ENCODE results near the gene FGF21. TPM values are rescaled to one million over a fixed set of nuclear protein-coding genes. Genes with fewer than 3 reads are reported as not detected.
A peak's percentile ranks its signal among the peaks of the same experiment; 100 is the strongest.

The FGF21 gene
- total RNA-seq, 4 donors from 2014 or later = not detected

DNA sequence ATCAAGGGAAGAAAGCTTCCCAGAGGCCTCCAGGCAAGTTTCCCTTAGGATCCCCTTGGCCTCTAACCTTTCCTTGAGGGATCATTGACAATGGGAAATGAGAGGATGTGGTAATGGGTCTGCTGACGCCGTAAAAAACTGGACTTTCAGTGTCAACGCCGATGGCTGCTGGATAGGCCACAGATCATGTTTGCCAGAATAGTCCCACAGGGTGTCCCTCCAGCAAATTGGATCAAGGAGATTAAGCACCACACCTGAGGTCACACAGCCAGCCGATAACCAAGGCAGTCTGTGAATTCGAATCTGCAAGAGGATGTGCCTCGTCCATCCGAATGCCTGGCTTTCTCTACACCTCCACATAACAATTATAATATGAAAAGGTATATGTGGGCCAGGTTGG is 37.9 kb downstream of the FGF21 start:
- H3K27ac ChIP-seq = no peak overlapping the region
- H3K9me3 ChIP-seq = no peaks in the 10 kb centered on the region
- peaks cover 0 to 22% (median 6%) of the 10 kb centered on the region in 4 donors for H3K4me1 ChIP-seq
- H3K27me3 ChIP-seq = no peaks in the 10 kb centered on the region
- DNase-seq (ENCODE audit: low spot score in 2 of 2) = no peak
- H3K4me3 ChIP-seq = no peak overlapping the region
- peaks cover 0 to 20% (median 0%) of the 10 kb centered on the region in 3 donors for H3K36me3 ChIP-seq
- 74 to 75% methylated on average over 8 of the region's 8 CpGs for WGBS, 2 donors
- TF ChIP-seq EP300 (IDR thresholded peaks at IDR 0.05) (no peak), POLR2A (IDR thresholded peaks at IDR 0.05) (no peak)
- TF ChIP-seq, protein P1, sequence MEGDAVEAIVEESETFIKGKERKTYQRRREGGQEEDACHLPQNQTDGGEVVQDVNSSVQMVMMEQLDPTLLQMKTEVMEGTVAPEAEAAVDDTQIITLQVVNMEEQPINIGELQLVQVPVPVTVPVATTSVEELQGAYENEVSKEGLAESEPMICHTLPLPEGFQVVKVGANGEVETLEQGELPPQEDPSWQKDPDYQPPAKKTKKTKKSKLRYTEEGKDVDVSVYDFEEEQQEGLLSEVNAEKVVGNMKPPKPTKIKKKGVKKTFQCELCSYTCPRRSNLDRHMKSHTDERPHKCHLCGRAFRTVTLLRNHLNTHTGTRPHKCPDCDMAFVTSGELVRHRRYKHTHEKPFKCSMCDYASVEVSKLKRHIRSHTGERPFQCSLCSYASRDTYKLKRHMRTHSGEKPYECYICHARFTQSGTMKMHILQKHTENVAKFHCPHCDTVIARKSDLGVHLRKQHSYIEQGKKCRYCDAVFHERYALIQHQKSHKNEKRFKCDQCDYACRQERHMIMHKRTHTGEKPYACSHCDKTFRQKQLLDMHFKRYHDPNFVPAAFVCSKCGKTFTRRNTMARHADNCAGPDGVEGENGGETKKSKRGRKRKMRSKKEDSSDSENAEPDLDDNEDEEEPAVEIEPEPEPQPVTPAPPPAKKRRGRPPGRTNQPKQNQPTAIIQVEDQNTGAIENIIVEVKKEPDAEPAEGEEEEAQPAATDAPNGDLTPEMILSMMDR (IDR thresholded peaks at IDR 0.05) = no peak

DNA sequence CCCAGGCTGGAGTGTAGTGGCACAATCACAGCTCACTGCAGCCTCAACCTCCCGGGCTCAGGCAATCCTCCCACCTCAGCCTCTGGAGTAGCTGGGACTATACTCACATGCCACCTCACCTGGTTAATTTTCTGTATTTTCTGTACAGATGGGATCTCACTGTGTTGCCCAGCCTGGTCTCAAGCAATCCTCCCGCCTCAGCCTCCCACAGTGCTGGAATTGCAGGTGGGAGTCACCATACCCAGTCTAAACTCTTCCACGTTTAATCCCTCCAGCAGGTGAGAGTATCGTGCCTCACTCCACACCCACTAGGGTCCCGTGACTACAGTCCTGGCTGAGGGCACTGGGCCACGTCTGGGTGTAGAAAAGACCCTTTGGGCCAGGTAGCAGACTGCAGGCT is 39.0 kb downstream of the FGF21 start:
- WGBS, 2 donors = 73 to 79% methylated on average over 6 of the region's 6 CpGs

DNA sequence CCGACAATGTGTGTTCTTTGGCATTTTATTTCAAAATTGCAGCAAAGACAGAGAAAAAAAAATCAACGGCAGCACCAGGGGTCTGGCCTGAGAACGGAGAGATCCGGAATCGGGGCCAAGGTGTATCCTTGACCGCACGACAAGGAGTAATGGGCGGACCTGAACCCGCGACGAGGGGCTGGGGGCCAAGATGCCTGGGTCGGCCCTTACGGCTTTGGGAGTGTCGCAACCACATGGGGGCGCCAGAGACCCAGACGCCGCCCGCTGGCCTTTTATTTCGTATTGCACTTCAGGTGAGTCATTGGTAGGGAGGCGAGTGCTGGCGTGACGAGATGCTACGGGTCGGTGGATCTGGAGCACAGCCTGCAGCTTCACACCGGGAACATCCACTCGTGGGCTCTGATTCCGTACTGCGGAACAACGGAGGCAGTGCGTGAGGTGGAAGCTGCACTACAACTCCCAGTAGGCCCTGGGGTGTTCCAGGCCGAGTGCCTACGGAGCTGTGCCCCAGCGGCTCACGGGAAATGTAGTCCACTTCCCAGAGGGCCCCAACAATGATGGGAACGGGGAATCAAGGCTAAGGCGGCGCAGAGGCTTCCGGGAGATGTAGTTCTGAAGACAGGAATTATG is 39.8 kb downstream of the FGF21 start:
- Histone ChIP-seq H3K27ac (peak overlapping the region; percentile 52 to 95 (median 83)), H3K27me3 (no peaks in the 10 kb centered on the region), H3K4me3 (peak overlapping the region; percentile 23 to 47 (median 38)), H3K9me3 (no peaks in the 10 kb centered on the region), H3K36me3 (peaks cover 0 to 36% (median 0%) of the 10 kb centered on the region in 3 donors), H3K4me1 (peaks cover 0 to 22% (median 6%) of the 10 kb centered on the region in 4 donors)
- WGBS, 2 donors = 4 to 7% methylated on average over 27 to 32 of the region's 38 CpGs
- peak; percentile 81 to 90 for DNase-seq (ENCODE audit: low spot score in 2 of 2)
- peak; percentile 57 to 78 for TF ChIP-seq EP300 (IDR thresholded peaks at IDR 0.05)
- TF ChIP-seq POLR2A (IDR thresholded peaks at IDR 0.05) = peak; percentile 8 to 16
- TF ChIP-seq, protein P1 (IDR thresholded peaks at IDR 0.05) = peak; percentile 94 to 99 (median 97)

More for the DNA sequence above, 39.0 kb downstream of the FGF21 start:
- Histone ChIP-seq H3K36me3 (peaks cover 0 to 28% (median 0%) of the 10 kb centered on the region in 3 donors), H3K4me3 (no peak overlapping the region), H3K9me3 (no peaks in the 10 kb centered on the region), H3K27me3 (no peaks in the 10 kb centered on the region), H3K27ac (peak overlapping the region in 3 of 4 donors; percentile 52 to 95 (median 86)), H3K4me1 (peaks cover 0 to 22% (median 6%) of the 10 kb centered on the region in 4 donors)
- TF ChIP-seq EP300 (IDR thresholded peaks at IDR 0.05) (no peak), POLR2A (IDR thresholded peaks at IDR 0.05) (no peak)
- TF ChIP-seq, protein P1 (IDR thresholded peaks at IDR 0.05) = no peak
- DNase-seq (ENCODE audit: low spot score in 2 of 2) = no peak

DNA sequence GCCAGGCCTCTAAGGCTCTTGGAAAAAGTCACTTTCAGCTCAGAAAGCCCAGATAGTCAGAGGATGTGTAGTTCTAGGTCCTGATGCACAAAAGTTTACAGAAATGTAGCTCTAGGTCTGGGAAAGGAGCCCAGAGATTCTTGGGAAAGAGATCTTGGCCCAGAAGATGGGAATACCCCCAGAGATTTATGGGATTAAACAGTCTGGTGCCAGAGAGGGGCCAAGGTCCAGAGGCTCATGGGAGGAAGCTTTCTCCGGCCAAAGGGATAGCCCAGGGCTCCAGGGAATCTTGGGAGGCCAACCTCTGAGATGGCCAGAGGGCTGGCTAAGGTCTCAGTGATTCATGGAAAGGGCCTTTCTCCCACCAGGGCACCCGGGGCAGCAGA is 40.4 kb downstream of the FGF21 start:
- H3K27me3 ChIP-seq = no peaks in the 10 kb centered on the region
- H3K4me3 ChIP-seq = peak overlapping the region in 2 of 4 donors; percentile 32 to 47
- H3K36me3 ChIP-seq = peaks cover 0 to 36% (median 0%) of the 10 kb centered on the region in 3 donors
- TF ChIP-seq, protein P1 (IDR thresholded peaks at IDR 0.05) = no peak
- TF ChIP-seq EP300 (IDR thresholded peaks at IDR 0.05) (no peak), POLR2A (IDR thresholded peaks at IDR 0.05) (no peak)
- peaks cover 0 to 22% (median 6%) of the 10 kb centered on the region in 4 donors for H3K4me1 ChIP-seq
- 29 to 39% methylated on average over 2 of the region's 2 CpGs for WGBS, 2 donors
- no peaks in the 10 kb centered on the region for H3K9me3 ChIP-seq
- DNase-seq (ENCODE audit: low spot score in 2 of 2) = no peak
- H3K27ac ChIP-seq = peak overlapping the region; percentile 50 to 95 (median 69)

DNA sequence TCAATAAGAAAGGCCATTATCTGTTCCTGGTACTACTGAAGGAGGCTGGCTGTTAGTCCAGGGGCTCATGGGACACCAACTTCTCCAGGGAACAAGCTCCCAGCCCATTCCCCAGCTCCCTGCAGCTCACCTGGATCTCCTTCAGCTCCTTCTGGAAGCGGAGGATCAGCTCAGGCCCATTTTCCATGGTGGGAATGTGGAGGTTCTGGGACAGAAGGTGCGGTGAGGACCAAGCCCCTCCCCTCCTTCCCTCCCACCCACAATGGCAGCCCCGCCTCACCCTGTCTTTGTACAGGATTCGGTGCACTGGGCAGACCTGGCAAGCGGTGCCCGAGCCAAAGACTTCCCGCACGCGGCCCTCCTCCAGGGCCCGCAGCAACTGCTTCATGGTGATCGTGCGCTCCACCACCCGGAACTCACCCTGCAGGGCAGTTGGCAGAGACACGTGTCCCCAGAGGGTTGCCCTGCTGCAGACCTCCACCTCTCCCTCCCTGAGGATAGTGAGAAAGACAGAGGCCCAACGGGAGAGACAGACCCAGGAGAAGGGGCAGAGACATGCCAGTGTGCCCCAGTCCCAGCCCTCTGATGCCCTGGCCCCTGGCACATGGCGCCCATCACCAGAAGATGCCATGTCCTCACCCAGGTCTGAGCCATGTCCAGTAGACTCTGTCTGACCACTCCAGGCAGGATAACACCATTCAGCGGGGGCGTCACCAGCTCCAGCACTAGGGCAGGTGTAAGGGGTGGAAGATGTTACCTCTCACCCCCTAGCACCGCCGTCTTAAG is 41.2 kb downstream of the FGF21 start:
- peaks cover 0 to 36% (median 0%) of the 10 kb centered on the region in 3 donors for H3K36me3 ChIP-seq
- WGBS, 2 donors = 81 to 87% methylated on average over 20 of the region's 20 CpGs
- H3K27ac ChIP-seq = peak overlapping the region; percentile 50 to 95 (median 69)
- TF ChIP-seq EP300 (IDR thresholded peaks at IDR 0.05) (no peak), POLR2A (IDR thresholded peaks at IDR 0.05) (no peak)
- TF ChIP-seq, protein P1 (IDR thresholded peaks at IDR 0.05) = no peak
- no peak overlapping the region for H3K4me3 ChIP-seq
- H3K4me1 ChIP-seq = peaks cover 0 to 22% (median 6%) of the 10 kb centered on the region in 4 donors
- no peaks in the 10 kb centered on the region for H3K27me3 ChIP-seq
- no peaks in the 10 kb centered on the region for H3K9me3 ChIP-seq
- no peak for DNase-seq (ENCODE audit: low spot score in 2 of 2)
